ENCODE data around the gene SYT1. TPM values are rescaled to one million over a fixed set of nuclear protein-coding genes. Genes with fewer than 3 reads are reported as not detected.

SYT1 gene
- total and polyA plus RNA-seq, 2 donors (not counting 1 experiment from before 2014, with no cell fraction given) = 0.60 to 1.3 TPM

- Histone ChIP-seq H3K4me3 (ENCODE audit: control extremely low read depth in 1 of 5, extremely low read depth in 1 of 5, insufficient read depth in 1 of 5, low read depth in 2 of 5, low read length in 4 of 5) (no peak overlapping the region), H3K9me3 (ENCODE audit: control extremely low read depth in 1 of 3, control insufficient read depth in 2 of 3, insufficient read depth in 1 of 3, low read length in 2 of 3) (peaks cover 0 to 1% (median 0%) of the 10 kb centered on the region in 3 donors), H4K20me1 (ENCODE audit: control insufficient read depth, insufficient read depth, low read length, poor library complexity, severe bottlenecking) (no peaks in the 10 kb centered on the region), H3K36me3 (replicated peaks in 1 of 2; ENCODE audit: control extremely low read depth in 1 of 2, control insufficient read depth in 1 of 2, extremely low read depth in 1 of 2, insufficient read depth in 2 of 2, low read length in 1 of 2) (no peaks in the 10 kb centered on the region), H3K79me2 (ENCODE audit: control insufficient read depth, insufficient read depth, low read length) (no peaks in the 10 kb centered on the region), H3K27me3 (replicated peaks in 1 of 4; ENCODE audit: control extremely low read depth in 1 of 4, control insufficient read depth in 3 of 4, insufficient read depth in 4 of 4, low read length in 3 of 4) (no peaks in the 10 kb centered on the region), H3K4me2 (replicated peaks; ENCODE audit: low read depth, low read length, poor library complexity, severe bottlenecking) (no peak overlapping the region), H3K27ac (ENCODE audit: low read length in 2 of 2) (no peak overlapping the region), H3K4me1 (ENCODE audit: control insufficient read depth in 2 of 2, insufficient read depth in 2 of 2, low read length in 2 of 2) (no peaks in the 10 kb centered on the region), H2AFZ (ENCODE audit: insufficient read depth, low read depth, low read length, poor library complexity, severe bottlenecking) (no peak overlapping the region), H3K9ac (ENCODE audit: low read length) (no peak overlapping the region)
- POLR2A ChIA-PET = no interaction called here
- CTCF ChIA-PET = no interaction called here
- no peak for DNase-seq
- ATAC-seq (ENCODE audit: low read depth) = no peak
- no peak overlapping the region for H3K27ac Mint-ChIP-seq
- TF ChIP-seq EZH2 (IDR thresholded peaks at IDR 0.05; ENCODE audit: borderline replicate concordance, insufficient read depth, low read depth, low read length, poor library complexity, severe bottlenecking) = no peak
- no peak for TF ChIP-seq CTCF (IDR thresholded peaks at IDR 0.05)
- intact Hi-C loops (cut with micrococcal nuclease) = no loop called here
- WGBS (ENCODE audit: insufficient coverage) = 100% methylated on average over 1 of the region's 4 CpGs
- peaks cover 12% of the 10 kb centered on the region for H3K27me3 Mint-ChIP-seq
- no peaks in the 10 kb centered on the region for H3K4me1 Mint-ChIP-seq
- no peaks in the 10 kb centered on the region for H3K9me3 Mint-ChIP-seq (ENCODE audit: insufficient read depth)
- H3K4me3 Mint-ChIP-seq = no peak overlapping the region
Observed at GRCh38 chr12:79364197-79364596, 499.6 kb downstream of the SYT1 start.

DNA sequence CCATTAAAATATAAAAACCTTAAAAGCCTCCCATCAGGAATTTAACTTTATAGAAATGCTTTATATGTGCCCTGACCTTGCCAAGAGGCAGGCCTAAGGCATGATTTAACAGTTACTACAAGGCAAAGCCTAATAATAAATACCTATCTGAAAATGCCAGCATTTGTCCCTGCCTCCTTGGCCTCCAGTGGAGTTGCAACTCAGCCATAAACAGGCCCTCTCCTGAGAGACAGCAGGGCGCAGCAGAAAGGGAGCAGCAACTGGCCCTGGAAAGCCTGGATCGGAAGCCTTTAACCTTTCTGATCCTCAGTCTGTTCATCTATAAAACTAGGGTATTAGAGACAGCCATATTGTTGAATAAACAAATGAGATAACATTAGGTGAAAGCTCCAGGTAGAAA lies 501.8 kb downstream of the SYT1 start:
- Histone ChIP-seq H3K9ac (ENCODE audit: low read length) (no peak overlapping the region), H4K20me1 (ENCODE audit: control insufficient read depth, insufficient read depth, low read length, poor library complexity, severe bottlenecking) (no peaks in the 10 kb centered on the region), H3K27ac (ENCODE audit: low read length in 2 of 2) (no peak overlapping the region), H3K9me3 (ENCODE audit: control extremely low read depth in 1 of 3, control insufficient read depth in 2 of 3, insufficient read depth in 1 of 3, low read length in 2 of 3) (peaks cover 0 to 1% (median 0%) of the 10 kb centered on the region in 3 donors), H3K79me2 (ENCODE audit: control insufficient read depth, insufficient read depth, low read length) (no peaks in the 10 kb centered on the region), H3K4me1 (ENCODE audit: control insufficient read depth in 2 of 2, insufficient read depth in 2 of 2, low read length in 2 of 2) (no peaks in the 10 kb centered on the region), H3K36me3 (replicated peaks in 1 of 2; ENCODE audit: control extremely low read depth in 1 of 2, control insufficient read depth in 1 of 2, extremely low read depth in 1 of 2, insufficient read depth in 2 of 2, low read length in 1 of 2) (no peaks in the 10 kb centered on the region), H3K4me3 (ENCODE audit: control extremely low read depth in 1 of 5, extremely low read depth in 1 of 5, insufficient read depth in 1 of 5, low read depth in 2 of 5, low read length in 4 of 5) (no peak overlapping the region), H3K4me2 (replicated peaks; ENCODE audit: low read depth, low read length, poor library complexity, severe bottlenecking) (no peak overlapping the region), H3K27me3 (replicated peaks in 1 of 4; ENCODE audit: control extremely low read depth in 1 of 4, control insufficient read depth in 3 of 4, insufficient read depth in 4 of 4, low read length in 3 of 4) (no peaks in the 10 kb centered on the region), H2AFZ (ENCODE audit: insufficient read depth, low read depth, low read length, poor library complexity, severe bottlenecking) (no peak overlapping the region)
- H3K4me3 Mint-ChIP-seq = no peak overlapping the region
- WGBS (ENCODE audit: insufficient coverage) = no CpG with 5 or more reads among the region's 2 CpGs
- ChIA-PET POLR2A (no interaction called here), CTCF (no interaction called here)
- no peak for ATAC-seq (ENCODE audit: low read depth)
- no peak overlapping the region for H3K27ac Mint-ChIP-seq
- no peaks in the 10 kb centered on the region for H3K4me1 Mint-ChIP-seq
- TF ChIP-seq EZH2 (IDR thresholded peaks at IDR 0.05; ENCODE audit: borderline replicate concordance, insufficient read depth, low read depth, low read length, poor library complexity, severe bottlenecking) = no peak
- TF ChIP-seq CTCF (IDR thresholded peaks at IDR 0.05) = no peak
- intact Hi-C loops (cut with micrococcal nuclease) = no loop called here
- peaks cover 3% of the 10 kb centered on the region for H3K27me3 Mint-ChIP-seq
- H3K9me3 Mint-ChIP-seq (ENCODE audit: insufficient read depth) = no peaks in the 10 kb centered on the region
- DNase-seq = no peak

Data from B cell (primary cell).